ENCODE data around the gene ERAP2. TPM values are rescaled to one million over a fixed set of nuclear protein-coding genes. Genes with fewer than 3 reads are reported as not detected.

ERAP2 gene
- total RNA-seq, 1 donor from 2014 or later, result 26.6 TPM

- no peaks in the 10 kb centered on the region for H3K27me3 ChIP-seq (ENCODE audit: control insufficient read depth, insufficient read depth, low read length)
- FAIRE-seq, result no peak
- no peak overlapping the region for H3K4me3 ChIP-seq (ENCODE audit: low read depth, low read length)
- TF ChIP-seq CTCF (IDR thresholded peaks at IDR 0.05; ENCODE audit: insufficient read depth, low read length, severe bottlenecking), result no peak
- no peak for DNase-seq (ENCODE audit: low read depth)
- no peaks in the 10 kb centered on the region for H3K36me3 ChIP-seq (ENCODE audit: control insufficient read depth, insufficient read depth, low read length)
Measured at GRCh38 chr5:96857924-96858323, 18.4 kb upstream of the ERAP2 start.

DNA sequence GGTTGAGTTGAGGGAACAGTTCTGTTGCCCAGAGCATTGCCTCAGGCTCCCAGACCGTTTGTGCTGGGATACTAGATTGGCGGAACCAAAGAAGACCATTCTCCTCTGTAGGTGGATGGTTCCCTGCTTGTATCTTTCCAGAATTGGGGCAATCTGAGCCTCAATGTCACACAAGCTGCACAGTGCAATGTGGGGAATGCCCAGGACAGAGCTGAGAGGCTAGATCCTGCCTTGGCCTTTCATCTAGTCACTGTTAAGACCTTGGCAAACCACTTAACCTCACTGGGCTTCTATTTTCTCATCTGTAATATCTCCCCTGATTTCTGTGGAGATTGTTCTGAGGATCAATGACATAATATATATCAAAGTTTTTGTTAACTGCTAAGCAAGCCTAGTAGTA lies 16.9 kb upstream of the ERAP2 start:
- no peak for FAIRE-seq
- no peaks in the 10 kb centered on the region for H3K36me3 ChIP-seq (ENCODE audit: control insufficient read depth, insufficient read depth, low read length)
- no peak overlapping the region for H3K4me3 ChIP-seq (ENCODE audit: low read depth, low read length)
- no peak for DNase-seq (ENCODE audit: low read depth)
- no peaks in the 10 kb centered on the region for H3K27me3 ChIP-seq (ENCODE audit: control insufficient read depth, insufficient read depth, low read length)
- no peak for TF ChIP-seq CTCF (IDR thresholded peaks at IDR 0.05; ENCODE audit: insufficient read depth, low read length, severe bottlenecking)

- DNase-seq (ENCODE audit: low read depth) (no peak), FAIRE-seq (no peak)
- no peak overlapping the region for H3K4me3 ChIP-seq (ENCODE audit: low read depth, low read length)
- TF ChIP-seq CTCF (IDR thresholded peaks at IDR 0.05; ENCODE audit: insufficient read depth, low read length, severe bottlenecking), result no peak
- H3K36me3 ChIP-seq (ENCODE audit: control insufficient read depth, insufficient read depth, low read length), result no peaks in the 10 kb centered on the region
- H3K27me3 ChIP-seq (ENCODE audit: control insufficient read depth, insufficient read depth, low read length), result no peaks in the 10 kb centered on the region
Measured at GRCh38 chr5:96861076-96861475, 15.2 kb upstream of the ERAP2 start.

GRCh38 chr5:96863114-96863513 lies 13.2 kb upstream of the ERAP2 start:
- FAIRE-seq (no peak), DNase-seq (ENCODE audit: low read depth) (no peak)
- no peaks in the 10 kb centered on the region for H3K36me3 ChIP-seq (ENCODE audit: control insufficient read depth, insufficient read depth, low read length)
- no peak for TF ChIP-seq CTCF (IDR thresholded peaks at IDR 0.05; ENCODE audit: insufficient read depth, low read length, severe bottlenecking)
- no peak overlapping the region for H3K4me3 ChIP-seq (ENCODE audit: low read depth, low read length)
- no peaks in the 10 kb centered on the region for H3K27me3 ChIP-seq (ENCODE audit: control insufficient read depth, insufficient read depth, low read length)

- no peak for TF ChIP-seq CTCF (IDR thresholded peaks at IDR 0.05; ENCODE audit: insufficient read depth, low read length, severe bottlenecking)
- no peak overlapping the region for H3K4me3 ChIP-seq (ENCODE audit: low read depth, low read length)
- DNase-seq (ENCODE audit: low read depth) (no peak), FAIRE-seq (no peak)
- no peaks in the 10 kb centered on the region for H3K36me3 ChIP-seq (ENCODE audit: control insufficient read depth, insufficient read depth, low read length)
- H3K27me3 ChIP-seq (ENCODE audit: control insufficient read depth, insufficient read depth, low read length), result no peaks in the 10 kb centered on the region
Measured at GRCh38 chr5:96863949-96864584, 12.2 kb upstream of the ERAP2 start.

- Histone ChIP-seq H3K27me3 (ENCODE audit: control insufficient read depth, insufficient read depth, low read length) (no peaks in the 10 kb centered on the region), H3K36me3 (ENCODE audit: control insufficient read depth, insufficient read depth, low read length) (no peaks in the 10 kb centered on the region), H3K4me3 (ENCODE audit: low read depth, low read length) (no peak overlapping the region)
- FAIRE-seq (no peak), DNase-seq (ENCODE audit: low read depth) (no peak)
- TF ChIP-seq CTCF (IDR thresholded peaks at IDR 0.05; ENCODE audit: insufficient read depth, low read length, severe bottlenecking), result no peak
Measured at GRCh38 chr5:96864922-96865530, 11.3 kb upstream of the ERAP2 start.

All from bronchial epithelial cell (primary cell).